ENCODE data around the gene RAD9A.

DNA sequence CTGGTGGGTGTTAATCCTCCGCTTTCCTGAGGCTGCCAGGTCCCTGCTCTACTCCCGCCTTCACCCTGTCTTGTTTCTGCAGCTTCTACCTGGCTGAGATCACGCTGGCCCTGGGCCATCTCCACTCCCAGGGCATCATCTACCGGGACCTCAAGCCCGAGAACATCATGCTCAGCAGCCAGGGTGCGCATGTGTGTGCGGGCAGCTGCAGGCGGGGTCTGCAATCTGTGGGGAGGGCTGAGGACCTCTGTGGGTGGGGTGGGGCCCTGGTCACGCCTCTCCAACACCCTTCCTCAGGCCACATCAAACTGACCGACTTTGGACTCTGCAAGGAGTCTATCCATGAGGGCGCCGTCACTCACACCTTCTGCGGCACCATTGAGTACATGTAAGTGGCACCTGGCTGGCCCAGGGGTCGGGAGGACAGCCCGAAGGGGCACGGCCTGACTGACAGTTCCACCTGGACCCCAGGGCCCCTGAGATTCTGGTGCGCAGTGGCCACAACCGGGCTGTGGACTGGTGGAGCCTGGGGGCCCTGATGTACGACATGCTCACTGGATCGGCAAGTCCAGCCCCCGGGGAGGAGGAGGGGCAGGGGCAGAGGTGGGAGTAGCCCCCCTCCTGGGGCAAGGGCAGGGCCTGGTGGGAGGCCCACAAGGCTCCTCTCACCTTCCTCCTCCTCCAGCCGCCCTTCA lies 41.0 kb downstream of the RAD9A start:
- TF ChIP-seq EZH2 (IDR thresholded peaks at IDR 0.05) (no peak), FOXP2 (optimal IDR thresholded peaks at IDR 0.05; ENCODE audit: control extremely low read depth, extremely low read length, insufficient read depth) (no peak)
